GM12878 (cell line): ENCODE measurements around the gene PLEKHA7. TPM values are rescaled to one million over a fixed set of nuclear protein-coding genes. Genes with fewer than 3 reads are reported as not detected.
A peak's percentile ranks its signal among the peaks of the same experiment; 100 is the strongest.
"Not testable (repeated sequence)": the region's sequence is repeated elsewhere in the genome, so short reads cannot be mapped to it uniquely, and the experiment has no call there.

Source experiments
- ATAC-seq: fragments of 200-7000 bp; cut with Tn5 transposase; 3 replicates; pipeline ENCODE4 v1.9.1; 2020; ENCODE audit warnings: mild to moderate bottlenecking, moderate library complexity
- BruUV-seq: library from RNA; stranded (reverse); fragments of 400-500 nt; replicated peaks from 2 replicates; lab custom pipeline; 2021; lab: Mats Ljungman, UMichigan
- CTCF ChIA-PET: fragments of 300-600 bp; sonication (Branson Sonifier 250); formaldehyde crosslinking; extraction: SDS; loops from one replicate; lab custom pipeline; 2021; ENCODE audit warnings: inconsistent platforms; lab: Yijun Ruan, JAX
- POLR2A ChIA-PET: fragments of 350-600 bp; formaldehyde crosslinking; extraction: SDS; loops from one replicate; lab custom pipeline; 2021; ENCODE audit warnings: inconsistent platforms; lab: Charles Lee
- RAD21 ChIA-PET: fragments of 300-600 bp; sonication (Branson Sonifier 250); formaldehyde crosslinking; loops from one replicate; lab custom pipeline; 2023; ENCODE audit warnings: antibody characterized with exemption; ENCODE audit not compliant: unreplicated experiment; lab: Charles Lee
- SMC1A ChIA-PET: fragments of 300-600 bp; sonication (Branson Sonifier 250); formaldehyde crosslinking; loops from one replicate; lab custom pipeline; 2023; ENCODE audit not compliant: unreplicated experiment, uncharacterized antibody; lab: Charles Lee
- DNase-seq: peaks from one replicate; pipeline ENCODE4 v3.0.0-alpha.2; 2011; ENCODE audit warnings: low read depth, low spot score
- FAIRE-seq: peaks from 3 replicates; lab custom pipeline; 2011; peaks lifted over from hg19 to GRCh38; lab: Jason Lieb, UNC
- H2AFZ ChIP-seq: 2 replicates; pipeline ENCODE4 v1.6.0; 2011; ENCODE audit warnings: low read depth, low read length, control low read depth; ENCODE audit not compliant: control insufficient read depth
- H3K27ac ChIP-seq: 2 replicates; pipeline ENCODE4 v1.5.1; 2011; ENCODE audit warnings: control low read depth; ENCODE audit not compliant: control insufficient read depth, insufficient read depth
- H3K27me3 ChIP-seq, 2 experiments: replicated peaks in 1 of 2; 2 replicates each; pipeline versions ENCODE4 v1.6.0 to v1.6.1; 2011; ENCODE audit warnings: low read length in 1 of 2; ENCODE audit not compliant: control insufficient read depth in 2 of 2, insufficient read depth in 2 of 2
- H3K36me3 ChIP-seq, 2 experiments: 2 replicates each; pipeline ENCODE4 v1.5.1; 2011; ENCODE audit warnings: low read length in 1 of 2; ENCODE audit not compliant: control insufficient read depth in 2 of 2, insufficient read depth in 2 of 2
- H3K4me1 ChIP-seq: 2 replicates; pipeline ENCODE4 v1.6.1; 2011; ENCODE audit warnings: mild to moderate bottlenecking, low read length, moderate library complexity, mixed read lengths; ENCODE audit not compliant: control insufficient read depth, insufficient read depth
- H3K4me2 ChIP-seq: 2 replicates; pipeline ENCODE4 v1.6.0; 2011; ENCODE audit warnings: control low read depth; ENCODE audit not compliant: control insufficient read depth, insufficient read depth
- H3K4me3 ChIP-seq: fragments of 200-600 bp; sonication (generic); 2 replicates; pipeline ENCODE4 v1.5.1; 2016
- H3K79me2 ChIP-seq: 2 replicates; pipeline ENCODE4 v1.6.0; 2011; ENCODE audit warnings: low read length; ENCODE audit not compliant: control insufficient read depth, insufficient read depth
- H3K9ac ChIP-seq: 2 replicates; pipeline ENCODE4 v1.8.0; 2011; ENCODE audit warnings: low read length, control low read depth, mixed read lengths; ENCODE audit not compliant: control insufficient read depth, insufficient read depth
- H3K9me3 ChIP-seq: replicated peaks from 3 replicates; pipeline ENCODE4 v1.5.1; 2011; ENCODE audit warnings: mild to moderate bottlenecking, low read length; ENCODE audit not compliant: control insufficient read depth, insufficient read depth
- H4K20me1 ChIP-seq: 2 replicates; pipeline ENCODE4 v1.6.0; 2011; ENCODE audit not compliant: control insufficient read depth, insufficient read depth
- CBX3 ChIP-seq: fragments of 200-600 bp; sonication (generic); IDR thresholded peaks from 2 replicates; pipeline ENCODE4 v1.6.1; 2016; ENCODE audit warnings: low read depth, borderline replicate concordance
- CBX5 ChIP-seq: sonication (generic); IDR thresholded peaks from 2 replicates; pipeline ENCODE4 v1.6.1; 2016; ENCODE audit warnings: low read depth, moderate library complexity, mild to moderate bottlenecking, inconsistent platforms
- FOS ChIP-seq: IDR thresholded peaks from 3 replicates; pipeline ENCODE4 v1.6.1; 2011; ENCODE audit warnings: borderline replicate concordance; ENCODE audit not compliant: insufficient read length; ENCODE audit errors: extremely low read depth
- NFYA ChIP-seq: IDR thresholded peaks from 2 replicates; pipeline ENCODE4 v1.6.1; 2011; ENCODE audit warnings: low read depth, mild to moderate bottlenecking, low read length, improper control_type of control experiment, borderline replicate concordance
- NR2F1 ChIP-seq: fragments of 450-650 bp; conservative IDR thresholded peaks from 2 replicates; pipeline ENCODE4 v1.6.1; 2017; ENCODE audit warnings: mild to moderate bottlenecking
- POU2F2 ChIP-seq: IDR thresholded peaks from 3 replicates; pipeline ENCODE4 v1.6.1; 2011; ENCODE audit warnings: low read depth, mild to moderate bottlenecking, low read length, borderline replicate concordance
- ZBED1 ChIP-seq: IDR thresholded peaks from 2 replicates; pipeline ENCODE4 v1.6.1; 2016; ENCODE audit warnings: borderline replicate concordance
- WGBS: methylation state at CpG from one replicate; pipeline ENCODE4 v1.1.6; 2016; ENCODE audit warnings: low lambda C conversion rate; ENCODE audit not compliant: insufficient replicate concordance, insufficient coverage; ENCODE audit errors: missing lambda C conversion rate; 5-methylcytosine and 5-hydroxymethylcytosine counted together
- in situ Hi-C: fragments of 300-500 bp; cut with MboI; formaldehyde crosslinking; loops from 9 replicates; pipeline ENCODE4 v1.14.3; 2018; ENCODE audit warnings: mixed read lengths
- intact Hi-C: fragments of 100-400 bp; cut with micrococcal nuclease; formaldehyde crosslinking; loops from one replicate; pipeline ENCODE4 v1.14.2; 2022; ENCODE audit not compliant: unreplicated experiment
- polyA plus RNA-seq, 11 experiments: library from polyadenylated mRNA; depleted of rRNA in 4 of 11; unstranded in 6 of 11; stranded (reverse) in 5 of 11; fragments of >200 nt; fragmentation: Nextera tagmentation in 4 of 11; fragmentation: Illumina TruSeq in 1 of 11; extraction: Ambion mirVana in 4 of 11; extraction: Trizol in 1 of 11; gene quantifications; 1 replicate in 1 of 11; 2 replicates in 10 of 11; pipeline versions ENCODE4 v1.2.1 to v1.2.3, GENCODE V29; 2011 to 2016; ENCODE audit warnings: inconsistent platforms in 2 of 11, missing spikeins in 2 of 11, low read depth in 1 of 11
- total RNA-seq, 4 experiments: library from RNA; depleted of rRNA in 3 of 4; stranded (reverse); fragments of >200 nt in 3 of 4; fragmentation: Illumina TruSeq in 1 of 4; extraction: Trizol in 1 of 4; gene quantifications; 2 replicates each; pipeline versions ENCODE4 v1.2.1 to v1.2.3, GENCODE V29; 2013 to 2021

The PLEKHA7 gene
- total and polyA plus RNA-seq, 10 of the 15 experiments (the other 5 are each of a cell fraction or from before 2014, with no cell fraction given): 0.45 to 5.3 (median 2.1) TPM

DNA sequence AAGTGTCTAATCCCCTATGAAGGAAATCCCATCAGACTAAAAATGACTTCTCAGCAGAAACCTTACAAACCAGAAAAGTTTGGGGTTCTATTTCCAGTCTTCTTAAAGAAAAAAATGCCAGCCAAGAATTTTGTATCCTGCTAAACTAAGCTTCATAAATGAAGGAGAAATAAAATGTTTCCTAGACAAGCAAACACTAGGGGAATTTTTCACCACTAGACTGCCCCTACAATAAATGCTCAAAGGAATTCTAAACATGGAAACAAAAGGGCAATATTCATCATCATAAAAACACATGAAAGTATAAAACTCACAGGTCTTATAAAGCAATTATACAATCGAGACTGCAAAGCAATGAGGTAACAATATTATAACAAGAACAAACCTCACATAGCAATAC is 124.3 kb downstream of the PLEKHA7 start:
- CTCF ChIA-PET: interaction anchor here (0.7 to 2.2 kb wide), 5 partner anchors 8 to 288 kb away, joined by 3 to 6 read pairs (median 4); no protein-coding TSS in a partner anchor
- SMC1A ChIA-PET: interaction anchor here (1.1 to 3.5 kb wide), 5 partner anchors 10 to 52 kb away, joined by 3 to 18 read pairs (median 4); no protein-coding TSS in a partner anchor
- no peaks in the 10 kb centered on the region for H4K20me1 ChIP-seq
- intact Hi-C loops (no loop called here), in situ Hi-C loops (no loop called here)
- DNase-seq (no peak), ATAC-seq (no peak), FAIRE-seq (no peak)
- H3K4me1 ChIP-seq: no peaks in the 10 kb centered on the region
- H3K9me3 ChIP-seq: no peaks in the 10 kb centered on the region
- H3K36me3 ChIP-seq: no peaks in the 10 kb centered on the region
- TF ChIP-seq FOS (no peak), NFYA (no peak), NR2F1 (no peak), CBX5 (0 out of 2 replicates have a peak, but pooled peaks have one; percentile 73), CBX3 (no peak), POU2F2 (no peak), ZBED1 (no peak)
- H3K79me2 ChIP-seq: no peaks in the 10 kb centered on the region
- POLR2A ChIA-PET: interaction anchor here (1.1 kb wide), 1 partner anchor 22 kb away, joined by 3 read pairs; no protein-coding TSS in a partner anchor
- H3K27ac ChIP-seq: no peak overlapping the region
- no TSS peak for BruUV-seq
- WGBS: 100% methylated on average over 1 of the region's 1 CpG
- H3K9ac ChIP-seq: no peak overlapping the region
- RAD21 ChIA-PET: interaction anchor here (2.4 kb wide), 1 partner anchor 8 kb away, joined by 6 read pairs; no protein-coding TSS in a partner anchor
- H3K27me3 ChIP-seq: no peaks in the 10 kb centered on the region
- H2AFZ ChIP-seq: no peak overlapping the region
- no peak overlapping the region for H3K4me2 ChIP-seq
- H3K4me3 ChIP-seq: no peak overlapping the region

DNA sequence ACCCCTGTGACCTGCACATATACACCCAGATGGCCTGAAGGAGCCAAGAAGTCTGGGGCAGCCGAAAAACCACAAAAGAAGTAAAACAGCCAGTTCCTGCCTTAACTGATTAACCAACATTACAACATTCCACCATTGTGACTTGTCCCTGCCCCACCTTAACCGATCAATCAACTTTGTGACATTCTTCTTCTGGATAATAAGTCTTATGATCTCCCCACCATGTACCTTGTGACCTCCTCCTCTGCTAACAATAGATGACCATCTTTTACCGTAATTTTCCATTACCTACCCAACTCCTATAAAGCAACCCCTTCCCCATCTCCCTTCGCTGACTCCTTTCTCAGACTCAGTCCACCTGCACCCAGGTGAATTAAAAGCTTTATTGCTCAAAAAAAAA is 125.2 kb downstream of the PLEKHA7 start:
- H4K20me1 ChIP-seq, H3K4me1 ChIP-seq, H3K9ac ChIP-seq, BruUV-seq, H3K79me2 ChIP-seq, FAIRE-seq, H3K36me3 ChIP-seq, H3K4me2 ChIP-seq, ATAC-seq, H3K27ac ChIP-seq, RAD21 ChIA-PET, in situ Hi-C loops, H2AFZ ChIP-seq, H3K27me3 ChIP-seq, POLR2A ChIA-PET, intact Hi-C loops, DNase-seq, H3K9me3 ChIP-seq, H3K4me3 ChIP-seq: not testable (repeated sequence)
- CTCF ChIA-PET: interaction anchor here (1.2 to 2.2 kb wide), 2 partner anchors 103 to 174 kb away, joined by 5 to 6 read pairs; no protein-coding TSS in a partner anchor
- SMC1A ChIA-PET: interaction anchor here (1.3 to 3.5 kb wide), 2 partner anchors 11 to 51 kb away, joined by 3 to 18 read pairs; no protein-coding TSS in a partner anchor
- WGBS: 78% methylated on average over 3 of the region's 4 CpGs

GRCh38 chr11:16887887-16888286 is 126.3 kb downstream of the PLEKHA7 start:
- H2AFZ ChIP-seq, CTCF ChIA-PET, RAD21 ChIA-PET, in situ Hi-C loops, ATAC-seq, FAIRE-seq, H3K36me3 ChIP-seq, H3K4me2 ChIP-seq, POLR2A ChIA-PET, SMC1A ChIA-PET, H3K9me3 ChIP-seq, BruUV-seq, H3K27ac ChIP-seq, H3K79me2 ChIP-seq, intact Hi-C loops, H3K4me3 ChIP-seq, H3K27me3 ChIP-seq, H3K9ac ChIP-seq, H3K4me1 ChIP-seq, DNase-seq, H4K20me1 ChIP-seq: not testable (repeated sequence)
- WGBS: 86% methylated on average over 16 of the region's 23 CpGs
